Thoracic aorta (tissue), 2 donors: ENCODE data around the gene HOXC11. TPM values are rescaled to one million over a fixed set of nuclear protein-coding genes. Genes with fewer than 3 reads are reported as not detected.

Source experiments
- ATAC-seq: fragments of 150-250 bp; one replicate; pipeline ENCODE4 v1.8.0; 2017; ENCODE audit warnings: low read depth; ENCODE audit not compliant: insufficient number of reproducible peaks, low FRiP score
- DNase-seq: peaks from one replicate; pipeline ENCODE4 v3.0.0-alpha.2; 2020; ENCODE audit warnings: low spot score
- H3K27ac ChIP-seq, 2 donors: fragments of 200-600 bp; sonication (generic); 1 replicate in 1 of 2; 2 replicates in 1 of 2; pipeline ENCODE4 v1.5.1; 2016; ENCODE audit warnings: mild to moderate bottlenecking in 2 of 2, moderate library complexity in 2 of 2
- H3K27me3 ChIP-seq: fragments of 200-600 bp; sonication (generic); replicated peaks from 2 replicates; pipeline ENCODE4 v1.6.0; 2016; ENCODE audit warnings: mild to moderate bottlenecking; ENCODE audit not compliant: insufficient read depth
- H3K36me3 ChIP-seq: fragments of 200-600 bp; sonication (generic); one replicate; pipeline ENCODE4 v1.5.1; 2016
- H3K4me1 ChIP-seq, 2 donors: fragments of 200-600 bp; sonication (generic); 1 replicate in 1 of 2; 2 replicates in 1 of 2; pipeline versions ENCODE4 v1.5.1 to v1.6.0; 2016; ENCODE audit warnings: low read depth in 2 of 2, mild to moderate bottlenecking in 1 of 2; ENCODE audit not compliant: control insufficient read depth in 1 of 2
- H3K4me3 ChIP-seq: fragments of 200-600 bp; sonication (generic); 2 replicates; pipeline ENCODE4 v1.5.1; 2016; ENCODE audit warnings: mild to moderate bottlenecking
- H3K9me3 ChIP-seq: fragments of 200-600 bp; sonication (generic); 2 replicates; pipeline ENCODE4 v1.5.1; 2016
- total RNA-seq, 2 donors: library from RNA; depleted of rRNA; stranded (reverse); fragments of >200 nt; gene quantifications; one replicate each; pipeline versions ENCODE4 v1.1.0 to v1.2.3, GENCODE V29; 2016
- TF ChIP-seq, protein P1 (sequence below): fragments of 200-600 bp; sonication (generic); IDR thresholded peaks from one replicate; pipeline ENCODE4 v1.5.1; 2019; ENCODE audit warnings: antibody characterized with exemption

The HOXC11 gene
- total RNA-seq, 2 donors from 2014 or later: not detected

DNA sequence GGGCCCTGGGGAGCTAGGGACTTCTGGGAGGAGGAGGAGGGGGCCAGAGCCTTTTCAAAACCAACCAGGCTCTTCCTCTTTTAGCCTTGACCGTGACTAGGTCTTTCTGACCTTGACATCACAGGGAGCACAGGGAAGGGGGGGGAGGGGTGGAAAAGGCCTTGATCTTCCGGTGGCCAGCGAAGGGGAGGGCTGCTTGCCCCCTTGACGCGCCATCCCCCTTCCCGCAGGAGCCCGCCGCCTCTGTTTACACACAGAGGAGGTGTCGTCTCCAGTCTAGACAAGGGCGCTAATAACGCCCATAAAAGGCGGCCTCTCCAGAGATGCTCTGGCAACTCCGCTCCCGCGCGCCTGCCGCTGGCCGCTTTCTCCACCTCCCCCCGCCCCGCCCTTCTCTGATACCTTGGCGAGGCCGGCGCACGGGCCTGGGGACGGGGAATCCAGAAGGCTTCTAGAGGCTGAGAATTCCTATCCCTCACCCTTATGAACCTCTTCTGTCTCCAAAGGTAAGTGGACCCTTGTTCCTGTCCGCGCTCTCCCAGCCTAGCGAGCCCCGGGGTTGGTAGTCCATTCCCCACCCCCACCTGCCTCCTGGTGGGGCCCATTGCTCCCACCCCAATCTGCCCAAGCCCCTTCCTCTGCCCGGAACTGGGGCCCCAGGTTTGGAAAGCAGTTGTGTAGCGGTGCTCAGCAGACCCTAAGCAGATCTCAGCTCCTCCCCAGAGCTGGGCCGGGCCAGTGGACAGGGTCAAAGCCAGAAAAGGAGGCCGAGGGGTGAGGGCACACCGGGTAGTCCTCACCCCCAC, 23.1 kb upstream of the HOXC11 start:
- TF ChIP-seq, protein P1, sequence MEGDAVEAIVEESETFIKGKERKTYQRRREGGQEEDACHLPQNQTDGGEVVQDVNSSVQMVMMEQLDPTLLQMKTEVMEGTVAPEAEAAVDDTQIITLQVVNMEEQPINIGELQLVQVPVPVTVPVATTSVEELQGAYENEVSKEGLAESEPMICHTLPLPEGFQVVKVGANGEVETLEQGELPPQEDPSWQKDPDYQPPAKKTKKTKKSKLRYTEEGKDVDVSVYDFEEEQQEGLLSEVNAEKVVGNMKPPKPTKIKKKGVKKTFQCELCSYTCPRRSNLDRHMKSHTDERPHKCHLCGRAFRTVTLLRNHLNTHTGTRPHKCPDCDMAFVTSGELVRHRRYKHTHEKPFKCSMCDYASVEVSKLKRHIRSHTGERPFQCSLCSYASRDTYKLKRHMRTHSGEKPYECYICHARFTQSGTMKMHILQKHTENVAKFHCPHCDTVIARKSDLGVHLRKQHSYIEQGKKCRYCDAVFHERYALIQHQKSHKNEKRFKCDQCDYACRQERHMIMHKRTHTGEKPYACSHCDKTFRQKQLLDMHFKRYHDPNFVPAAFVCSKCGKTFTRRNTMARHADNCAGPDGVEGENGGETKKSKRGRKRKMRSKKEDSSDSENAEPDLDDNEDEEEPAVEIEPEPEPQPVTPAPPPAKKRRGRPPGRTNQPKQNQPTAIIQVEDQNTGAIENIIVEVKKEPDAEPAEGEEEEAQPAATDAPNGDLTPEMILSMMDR: no peak
- Histone ChIP-seq H3K4me3 (no peak overlapping the region), H3K4me1 (peaks cover 0 to 7% of the 10 kb centered on the region in 2 donors), H3K36me3 (no peaks in the 10 kb centered on the region), H3K27me3 (peaks cover 51% of the 10 kb centered on the region), H3K9me3 (no peaks in the 10 kb centered on the region), H3K27ac (no peak overlapping the region)
- ATAC-seq: no peak
- DNase-seq: no peak

DNA sequence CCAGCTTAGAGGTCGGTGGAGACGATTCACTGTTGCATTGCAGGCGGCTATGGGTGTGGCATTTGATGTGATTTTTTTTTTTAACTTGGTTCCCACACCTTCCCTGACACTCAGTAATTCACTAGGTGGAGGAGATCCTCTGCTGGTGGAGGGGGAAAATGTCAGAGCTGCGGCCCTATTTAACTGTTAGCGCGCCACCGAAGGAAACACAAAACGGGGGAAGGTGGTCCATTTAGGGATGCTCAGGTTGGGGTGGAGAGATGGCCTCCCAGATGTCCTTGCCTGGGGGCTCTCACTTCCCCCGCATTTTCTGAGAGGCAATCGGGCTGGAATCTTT, 22.5 kb upstream of the HOXC11 start:
- H3K9me3 ChIP-seq: no peaks in the 10 kb centered on the region
- H3K4me3 ChIP-seq: no peak overlapping the region
- TF ChIP-seq, protein P1: no peak
- no peaks in the 10 kb centered on the region for H3K36me3 ChIP-seq
- DNase-seq (no peak), ATAC-seq (no peak)
- H3K27me3 ChIP-seq: peaks cover 48% of the 10 kb centered on the region
- H3K27ac ChIP-seq: no peak overlapping the region
- peaks cover 0 to 11% of the 10 kb centered on the region in 2 donors for H3K4me1 ChIP-seq

DNA sequence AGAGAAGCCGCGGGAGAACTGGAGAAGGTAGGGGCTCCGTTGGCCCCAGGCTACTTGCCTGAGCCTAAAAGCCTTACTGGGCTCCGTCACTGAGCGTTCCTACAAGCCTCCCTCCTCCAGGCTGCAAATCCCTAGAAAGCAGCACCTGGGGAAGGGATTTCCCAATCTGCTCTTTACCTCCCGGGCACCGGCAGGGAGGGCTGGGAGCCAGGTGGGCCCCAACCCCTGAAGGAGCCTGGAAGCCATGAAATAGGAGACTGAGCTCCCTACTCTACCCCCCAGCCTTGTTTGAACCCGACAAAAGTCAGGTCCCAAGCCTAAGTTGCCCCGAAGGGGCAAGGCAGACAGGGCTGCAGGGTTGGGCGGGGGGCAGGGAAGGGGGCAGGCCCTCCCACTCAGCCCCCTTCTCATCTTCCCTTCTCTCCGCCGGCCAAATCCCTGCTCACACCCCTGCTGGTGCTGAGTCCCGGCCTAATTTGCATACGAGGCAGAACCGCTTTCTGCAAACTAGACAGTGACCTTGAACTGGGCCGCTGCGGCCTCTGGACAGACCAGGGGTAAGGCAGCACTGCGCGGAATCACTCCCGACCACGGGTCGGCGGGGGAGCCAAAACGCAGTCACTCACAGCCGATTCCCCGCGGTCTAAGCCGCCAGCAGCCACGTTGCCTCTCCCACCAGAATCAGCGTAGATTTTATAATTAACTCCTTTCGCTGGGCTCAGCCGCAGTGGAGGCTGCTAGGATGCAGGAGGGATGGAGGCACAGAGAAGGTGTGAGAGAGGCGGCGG, 21.9 kb upstream of the HOXC11 start:
- ATAC-seq (no peak), DNase-seq (no peak)
- Histone ChIP-seq H3K4me1 (peaks cover 0 to 11% of the 10 kb centered on the region in 2 donors), H3K9me3 (no peaks in the 10 kb centered on the region), H3K4me3 (no peak overlapping the region), H3K36me3 (no peaks in the 10 kb centered on the region), H3K27ac (no peak overlapping the region), H3K27me3 (peaks cover 42% of the 10 kb centered on the region)
- TF ChIP-seq, protein P1: no peak

DNA sequence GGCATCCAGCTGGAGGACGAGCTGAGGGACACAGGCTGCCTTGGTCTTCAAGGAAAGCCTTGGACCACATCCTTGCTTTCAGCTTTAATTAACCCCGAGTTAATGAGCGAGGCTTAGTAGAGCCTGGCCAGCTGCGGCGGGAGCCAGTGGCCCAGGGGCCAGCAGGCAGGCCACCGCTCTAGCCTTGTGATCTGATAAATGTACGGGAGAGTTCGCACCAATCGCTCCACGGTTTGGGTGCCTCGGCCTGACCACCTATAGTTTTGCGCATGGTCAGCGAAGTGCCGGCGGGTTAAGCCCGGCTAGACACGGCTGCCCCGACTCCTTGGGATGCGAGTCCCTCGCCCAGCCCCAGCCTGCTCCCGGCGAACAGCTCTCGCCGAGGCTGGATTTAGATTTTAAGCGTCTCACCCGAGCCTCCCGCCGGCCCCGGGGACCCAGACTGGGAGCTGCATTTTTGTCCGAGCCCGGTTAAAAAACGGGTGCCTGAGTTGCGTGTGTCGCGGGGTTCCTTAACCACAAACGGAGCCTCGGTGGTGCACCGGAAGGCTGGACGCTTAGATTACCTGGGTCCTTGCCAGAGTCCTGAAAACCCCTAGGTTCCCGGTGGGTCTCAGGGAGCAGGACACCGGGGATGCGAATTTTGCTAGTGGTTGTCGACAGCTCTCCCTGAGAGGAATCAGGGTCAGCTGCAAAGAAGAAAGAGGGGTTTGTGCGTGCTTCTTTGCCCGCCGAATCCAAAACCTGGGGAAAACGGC, 21.2 kb upstream of the HOXC11 start:
- H3K27me3 ChIP-seq: peaks cover 39% of the 10 kb centered on the region

More for the DNA sequence above, 21.2 kb upstream of the HOXC11 start:
- ATAC-seq: no peak
- Histone ChIP-seq H3K4me3 (no peak overlapping the region), H3K36me3 (no peaks in the 10 kb centered on the region), H3K4me1 (peaks cover 0 to 11% of the 10 kb centered on the region in 2 donors), H3K27ac (no peak overlapping the region), H3K9me3 (no peaks in the 10 kb centered on the region)
- TF ChIP-seq, protein P1: no peak
- no peak for DNase-seq
